ENCODE measurements around the gene VCP. TPM values are rescaled to one million over a fixed set of nuclear protein-coding genes. Genes with fewer than 3 reads are reported as not detected.

VCP gene
- total RNA-seq, 1 donor from 2014 or later, result 244 TPM

DNA sequence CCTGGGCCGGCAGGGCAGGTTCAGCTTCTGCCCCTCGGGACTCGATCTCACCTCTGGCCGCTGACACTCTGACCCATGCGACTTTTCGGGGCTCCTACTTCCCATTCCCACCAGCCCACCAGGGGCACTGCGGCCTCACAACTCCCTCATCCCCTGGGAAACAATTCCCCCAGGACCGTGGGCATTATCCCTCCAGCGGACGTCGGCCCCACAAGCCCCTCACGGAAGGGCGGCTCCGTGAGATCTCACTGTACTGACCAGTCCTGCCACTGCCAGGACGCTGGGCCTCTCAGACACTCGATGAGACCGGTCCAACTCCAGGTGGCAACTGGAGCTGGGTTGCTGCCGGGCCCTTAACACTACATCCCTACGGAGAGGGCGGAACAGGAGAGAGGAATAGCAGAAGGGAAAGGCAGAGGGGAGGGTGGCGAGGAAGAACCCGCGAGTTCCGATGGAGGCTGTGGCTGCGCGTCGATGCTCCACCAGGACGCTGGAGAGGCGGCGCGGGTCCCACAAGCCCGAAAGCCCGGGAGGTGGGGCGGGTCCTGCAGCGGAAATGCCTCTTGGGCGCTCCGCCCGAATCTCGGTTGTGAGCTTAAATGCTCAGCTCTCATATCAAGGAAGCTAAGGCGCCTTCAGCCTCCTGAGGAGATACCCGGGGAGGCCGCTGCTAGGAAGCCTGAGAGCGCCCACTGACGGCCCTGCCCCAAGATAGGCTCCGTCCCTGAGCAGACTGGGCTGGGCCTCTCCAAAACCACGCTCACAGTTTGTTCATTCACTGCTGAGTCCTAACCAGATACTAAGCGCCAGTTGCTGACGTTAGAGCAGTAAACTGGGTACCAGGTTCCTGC, 36.3 kb downstream of the VCP start:
- TF ChIP-seq, protein P1, sequence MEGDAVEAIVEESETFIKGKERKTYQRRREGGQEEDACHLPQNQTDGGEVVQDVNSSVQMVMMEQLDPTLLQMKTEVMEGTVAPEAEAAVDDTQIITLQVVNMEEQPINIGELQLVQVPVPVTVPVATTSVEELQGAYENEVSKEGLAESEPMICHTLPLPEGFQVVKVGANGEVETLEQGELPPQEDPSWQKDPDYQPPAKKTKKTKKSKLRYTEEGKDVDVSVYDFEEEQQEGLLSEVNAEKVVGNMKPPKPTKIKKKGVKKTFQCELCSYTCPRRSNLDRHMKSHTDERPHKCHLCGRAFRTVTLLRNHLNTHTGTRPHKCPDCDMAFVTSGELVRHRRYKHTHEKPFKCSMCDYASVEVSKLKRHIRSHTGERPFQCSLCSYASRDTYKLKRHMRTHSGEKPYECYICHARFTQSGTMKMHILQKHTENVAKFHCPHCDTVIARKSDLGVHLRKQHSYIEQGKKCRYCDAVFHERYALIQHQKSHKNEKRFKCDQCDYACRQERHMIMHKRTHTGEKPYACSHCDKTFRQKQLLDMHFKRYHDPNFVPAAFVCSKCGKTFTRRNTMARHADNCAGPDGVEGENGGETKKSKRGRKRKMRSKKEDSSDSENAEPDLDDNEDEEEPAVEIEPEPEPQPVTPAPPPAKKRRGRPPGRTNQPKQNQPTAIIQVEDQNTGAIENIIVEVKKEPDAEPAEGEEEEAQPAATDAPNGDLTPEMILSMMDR (conservative IDR thresholded peaks at IDR 0.05; ENCODE audit: low read depth, low read length), result no peak
- H3K4me3 ChIP-seq (ENCODE audit: low read depth, low read length), result no peak overlapping the region
- no peak for DNase-seq (ENCODE audit: low read depth)

DNA sequence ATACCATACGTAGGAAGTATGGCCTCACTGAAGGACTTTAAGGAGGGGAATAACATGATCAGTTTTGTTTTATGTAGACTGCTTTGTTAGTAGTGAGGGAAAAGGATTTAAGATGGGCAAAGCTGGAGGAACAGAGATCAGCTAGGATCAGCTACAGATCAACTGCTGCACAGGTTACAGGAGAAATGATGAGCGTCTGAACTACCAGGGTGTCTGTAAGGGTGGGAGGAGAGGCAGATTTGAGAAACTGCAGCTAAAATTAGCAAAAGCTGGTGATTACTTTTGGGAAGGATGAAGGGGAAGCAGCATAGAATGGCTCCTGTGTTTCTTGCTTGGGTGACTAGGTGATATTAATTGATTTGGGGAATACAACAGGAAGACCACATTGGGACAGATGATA, 39.3 kb downstream of the VCP start:
- no peak for DNase-seq (ENCODE audit: low read depth)
- no peak overlapping the region for H3K4me3 ChIP-seq (ENCODE audit: low read depth, low read length)
- TF ChIP-seq, protein P1 (conservative IDR thresholded peaks at IDR 0.05; ENCODE audit: low read depth, low read length), result no peak

DNA sequence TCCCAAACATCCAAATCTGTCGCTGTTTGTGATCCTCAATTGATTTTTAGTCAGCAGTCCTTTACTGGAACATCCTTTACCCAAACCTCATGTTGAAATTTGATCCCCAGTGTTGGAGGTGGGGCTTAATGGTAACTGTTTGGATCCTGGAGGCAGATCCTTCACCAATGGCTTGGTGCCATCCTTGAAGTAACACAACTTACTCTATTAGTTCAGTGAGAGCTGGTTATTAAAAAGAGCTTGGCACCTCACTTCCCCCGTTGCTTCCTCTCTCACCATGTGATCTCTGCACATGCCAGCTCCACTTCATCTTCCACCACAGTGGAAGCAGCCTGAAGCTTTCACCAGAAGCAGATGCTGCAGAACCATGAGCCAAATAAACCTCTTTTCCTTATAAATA, 42.6 kb downstream of the VCP start:
- H3K4me3 ChIP-seq (ENCODE audit: low read depth, low read length), result no peak overlapping the region
- DNase-seq (ENCODE audit: low read depth), result no peak
- TF ChIP-seq, protein P1 (conservative IDR thresholded peaks at IDR 0.05; ENCODE audit: low read depth, low read length), result no peak

DNA sequence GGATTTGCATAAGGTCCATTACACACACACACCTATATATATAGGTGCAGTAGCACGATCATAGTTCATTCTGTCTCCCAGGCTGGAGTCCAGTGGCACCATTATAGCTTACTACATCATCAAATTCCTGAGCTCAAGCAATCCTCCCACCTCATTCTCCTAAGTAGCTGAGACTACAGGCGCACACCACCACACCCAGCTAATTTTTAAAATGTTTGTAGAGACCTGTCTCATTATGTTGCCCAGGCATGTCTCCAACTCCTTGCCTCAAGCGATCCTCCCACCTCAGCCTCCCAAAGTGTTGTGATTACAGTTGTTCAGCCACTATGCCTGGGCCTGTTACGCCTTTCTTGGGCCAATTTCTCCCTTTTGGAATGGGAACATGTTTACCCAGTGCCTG, 43.2 kb downstream of the VCP start:
- no peak for DNase-seq (ENCODE audit: low read depth)
- H3K4me3 ChIP-seq (ENCODE audit: low read depth, low read length), result no peak overlapping the region
- TF ChIP-seq, protein P1 (conservative IDR thresholded peaks at IDR 0.05; ENCODE audit: low read depth, low read length), result no peak

DNA sequence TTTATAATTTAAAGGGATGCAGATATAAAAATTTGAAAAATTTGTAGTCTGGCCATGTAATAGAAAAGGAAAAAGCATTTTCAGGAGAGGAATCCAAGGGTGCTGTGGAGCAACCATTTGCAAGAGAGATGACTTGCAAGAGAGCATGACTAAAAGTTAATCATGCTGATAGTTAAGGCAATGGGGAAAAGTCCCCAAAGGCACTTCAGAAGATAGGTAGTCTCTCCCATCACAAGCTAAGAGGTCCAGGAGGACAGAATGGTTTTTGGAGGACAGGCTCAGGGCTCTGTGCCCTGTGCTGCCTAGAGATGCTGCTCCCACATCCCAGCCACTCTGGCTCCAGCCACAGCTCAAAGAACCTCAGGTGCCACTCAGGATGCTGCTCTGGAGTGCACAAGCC, 44.1 kb downstream of the VCP start:
- TF ChIP-seq, protein P1 (conservative IDR thresholded peaks at IDR 0.05; ENCODE audit: low read depth, low read length), result no peak
- no peak for DNase-seq (ENCODE audit: low read depth)
- no peak overlapping the region for H3K4me3 ChIP-seq (ENCODE audit: low read depth, low read length)

DNA sequence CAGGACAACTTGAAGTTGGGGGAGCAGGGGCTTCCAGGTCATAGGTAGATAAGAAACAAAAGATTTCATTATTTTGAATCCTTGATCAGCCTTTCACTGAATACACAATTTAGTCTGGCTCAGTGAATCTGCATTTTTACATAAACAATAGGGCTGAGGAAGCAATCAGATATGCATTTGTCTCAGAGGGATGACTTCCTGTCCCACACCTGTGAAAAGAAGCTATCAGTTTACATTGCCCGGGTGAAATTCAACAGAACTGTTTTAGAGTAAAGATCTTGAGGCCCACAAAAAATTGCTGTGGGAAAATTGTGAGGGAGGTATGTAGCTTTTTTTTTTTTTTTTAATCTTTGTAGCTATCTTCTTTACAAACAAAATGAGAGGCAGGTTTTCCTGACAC, 44.6 kb downstream of the VCP start:
- TF ChIP-seq, protein P1 (conservative IDR thresholded peaks at IDR 0.05; ENCODE audit: low read depth, low read length), result no peak
- DNase-seq (ENCODE audit: low read depth), result no peak

DNA sequence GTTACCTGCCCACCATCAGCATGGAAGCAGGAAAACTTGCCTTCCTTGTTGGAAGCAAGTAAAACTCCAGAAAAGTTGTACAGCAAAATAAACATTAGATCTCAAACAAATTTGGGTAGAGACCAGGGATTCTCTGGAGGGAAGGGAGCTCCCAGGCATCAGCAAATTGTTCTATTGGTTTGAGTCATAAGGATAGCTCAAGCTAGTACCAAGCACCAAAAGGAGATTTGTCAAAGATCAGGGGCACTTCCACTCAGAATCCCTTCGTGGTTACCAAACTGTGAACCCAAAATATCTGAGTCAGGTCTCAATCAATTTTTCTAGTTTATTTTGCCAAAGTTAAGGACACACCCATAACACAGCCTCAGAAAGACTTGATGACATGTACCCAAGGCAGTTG, 45.1 kb downstream of the VCP start:
- no peak overlapping the region for H3K4me3 ChIP-seq (ENCODE audit: low read depth, low read length)
- no peak for DNase-seq (ENCODE audit: low read depth)
- TF ChIP-seq, protein P1 (conservative IDR thresholded peaks at IDR 0.05; ENCODE audit: low read depth, low read length), result no peak

More for the DNA sequence above, 44.6 kb downstream of the VCP start:
- no peak overlapping the region for H3K4me3 ChIP-seq (ENCODE audit: low read depth, low read length)
